IMR-90 (cell line): ENCODE data around the gene BZW2. TPM values are rescaled to one million over a fixed set of nuclear protein-coding genes. Genes with fewer than 3 reads are reported as not detected.

ENCODE experiments used
- ATAC-seq: fragments of 200-7000 bp; cut with Tn5 transposase; 2 replicates; pipeline ENCODE4 v1.9.1; 2020; ENCODE audit warnings: low read depth, mild to moderate bottlenecking, moderate library complexity
- BruUV-seq: library from RNA; stranded (reverse); fragments of 400-500 nt; replicated peaks from 2 replicates; lab custom pipeline; 2021; lab: Mats Ljungman, UMichigan
- CTCF ChIA-PET: fragments of 300-600 bp; formaldehyde crosslinking; extraction: SDS; loops from one replicate; lab custom pipeline; 2021; ENCODE audit warnings: antibody characterized with exemption; lab: Yijun Ruan, JAX
- POLR2A ChIA-PET: fragments of 300-600 bp; sonication (Branson Sonifier 250); formaldehyde crosslinking; loops from one replicate; lab custom pipeline; 2022; ENCODE audit warnings: antibody characterized with exemption; ENCODE audit not compliant: unreplicated experiment; lab: Charles Lee
- DNase-seq: peaks from one replicate; pipeline ENCODE4 v3.0.0; 2013
- H2AFZ ChIP-seq: replicated peaks from 2 replicates; pipeline ENCODE3; 2013; ENCODE audit warnings: low read length, mild to moderate bottlenecking; ENCODE audit not compliant: poor library complexity
- H2AK5ac ChIP-seq: 2 replicates; pipeline ENCODE4 v1.6.1; 2013; ENCODE audit warnings: low read depth, low read length, inconsistent platforms
- H2AK9ac ChIP-seq: replicated peaks from 2 replicates; pipeline ENCODE3; 2013; ENCODE audit warnings: mild to moderate bottlenecking, low read depth, low read length, moderate library complexity; ENCODE audit not compliant: poor library complexity
- H2BK120ac ChIP-seq: 2 replicates; pipeline ENCODE4 v1.6.1; 2013; ENCODE audit warnings: low read depth, low read length, inconsistent platforms
- H2BK15ac ChIP-seq: 3 replicates; pipeline ENCODE4 v1.6.1; 2013; ENCODE audit warnings: low read depth, low read length, inconsistent platforms
- H2BK20ac ChIP-seq: 2 replicates; pipeline ENCODE4 v1.6.1; 2013; ENCODE audit warnings: low read depth, mild to moderate bottlenecking, inconsistent platforms, low read length, moderate library complexity
- H2BK5ac ChIP-seq: 2 replicates; pipeline ENCODE4 v1.6.1; 2013; ENCODE audit warnings: mild to moderate bottlenecking, low read depth, low read length, inconsistent platforms; ENCODE audit not compliant: poor library complexity, severe bottlenecking
- H3K14ac ChIP-seq: replicated peaks from 2 replicates; pipeline ENCODE4 v1.6.1; 2013; ENCODE audit warnings: low read depth, low read length, inconsistent platforms
- H3K18ac ChIP-seq: 2 replicates; pipeline ENCODE4 v1.6.1; 2013; ENCODE audit warnings: low read depth, low read length, control low read depth
- H3K23ac ChIP-seq: 2 replicates; pipeline ENCODE4 v1.6.1; 2013; ENCODE audit warnings: low read depth, low read length, inconsistent platforms
- H3K27ac ChIP-seq: 2 replicates; pipeline ENCODE4 v1.5.1; 2013; ENCODE audit warnings: mild to moderate bottlenecking, control low read depth, low read length; ENCODE audit not compliant: insufficient read depth
- H3K27me3 ChIP-seq: 2 replicates; pipeline ENCODE4 v1.6.1; 2013; ENCODE audit warnings: low read length; ENCODE audit not compliant: control insufficient read depth, insufficient read depth
- H3K36me3 ChIP-seq: 2 replicates; pipeline ENCODE4 v1.6.1; 2013; ENCODE audit warnings: low read length, mixed read lengths; ENCODE audit not compliant: control insufficient read depth, insufficient read depth
- H3K4ac ChIP-seq: 2 replicates; pipeline ENCODE4 v1.6.1; 2013; ENCODE audit warnings: low read depth, low read length, inconsistent platforms
- H3K4me1 ChIP-seq: 2 replicates; pipeline ENCODE4 v1.6.1; 2013; ENCODE audit warnings: low read length, mixed read lengths; ENCODE audit not compliant: control insufficient read depth, insufficient read depth
- H3K4me2 ChIP-seq: 2 replicates; pipeline ENCODE4 v1.6.1; 2013; ENCODE audit warnings: low read depth, mild to moderate bottlenecking, control low read depth, low read length, moderate library complexity
- H3K4me3 ChIP-seq: 2 replicates; pipeline ENCODE4 v1.5.1; 2013; ENCODE audit warnings: low read depth, mild to moderate bottlenecking, control low read depth, low read length, moderate library complexity; ENCODE audit not compliant: insufficient read depth
- H3K56ac ChIP-seq: 2 replicates; pipeline ENCODE4 v1.6.1; 2013; ENCODE audit warnings: low read length, inconsistent platforms; ENCODE audit not compliant: insufficient read depth; ENCODE audit errors: extremely low read depth
- H3K79me1 ChIP-seq, 2 experiments: 2 replicates each; pipeline ENCODE4 v1.6.1; 2013; ENCODE audit warnings: low read length in 2 of 2, inconsistent platforms in 1 of 2, low read depth in 1 of 2
- H3K9ac ChIP-seq: 2 replicates; pipeline ENCODE4 v1.6.1; 2013; ENCODE audit warnings: low read depth, low read length, control low read depth
- H3K9me1 ChIP-seq: 2 replicates; pipeline ENCODE4 v1.6.1; 2013; ENCODE audit warnings: low read length, inconsistent platforms; ENCODE audit not compliant: insufficient read depth
- H3K9me3 ChIP-seq: 2 replicates; pipeline ENCODE4 v1.6.1; 2013; ENCODE audit warnings: low read length; ENCODE audit not compliant: control insufficient read depth, insufficient read depth
- H4K20me1 ChIP-seq: 2 replicates; pipeline ENCODE4 v1.6.1; 2013; ENCODE audit warnings: low read length, inconsistent platforms; ENCODE audit not compliant: insufficient read depth
- H4K5ac ChIP-seq: 2 replicates; pipeline ENCODE4 v1.6.1; 2013; ENCODE audit warnings: mild to moderate bottlenecking, low read depth, low read length, control low read depth
- H4K8ac ChIP-seq, 2 experiments: 2 replicates each; pipeline ENCODE4 v1.6.1; 2013; ENCODE audit warnings: low read depth in 2 of 2, low read length in 2 of 2, control low read depth in 1 of 2, inconsistent platforms in 1 of 2
- H4K91ac ChIP-seq: 2 replicates; pipeline ENCODE4 v1.6.1; 2013; ENCODE audit warnings: low read depth, low read length, inconsistent platforms; ENCODE audit not compliant: insufficient read depth
- CEBPB ChIP-seq: IDR thresholded peaks from 2 replicates; pipeline ENCODE4 v1.6.1; 2012; ENCODE audit warnings: low read depth, low read length, improper control_type of control experiment
- FOS ChIP-seq: fragments of 150-350 bp; IDR thresholded peaks from 2 replicates; pipeline ENCODE4 v1.6.1; 2016; ENCODE audit warnings: low read depth, low read length
- RAD21 ChIP-seq: IDR thresholded peaks from 2 replicates; pipeline ENCODE4 v1.6.1; 2012; ENCODE audit warnings: low read length, improper control_type of control experiment
- WGBS, 2 experiments: methylation state at CpG; one replicate each; pipeline versions ENCODE4 v1.1.5 to v1.1.7; 2013; ENCODE audit warnings: missing lambda C conversion rate in 2 of 2; ENCODE audit not compliant: insufficient read length in 1 of 2; ENCODE audit errors: extremely low coverage in 2 of 2; 5-methylcytosine and 5-hydroxymethylcytosine counted together
- dilution Hi-C: fragments of 300-500 bp; cut with HindIII; formaldehyde crosslinking; loops from one replicate; pipeline ENCODE4 v1.14.3; 2018; ENCODE audit warnings: low sequenced_read_pairs; ENCODE audit not compliant: unreplicated experiment
- in situ Hi-C: fragments of 300-500 bp; cut with MboI; formaldehyde crosslinking; loops from 3 replicates; pipeline ENCODE4 v1.14.3; 2019; ENCODE audit warnings: low sequenced_read_pairs, inconsistent platforms, mixed read lengths
- intact Hi-C: fragments of 100-400 bp; cut with micrococcal nuclease; formaldehyde crosslinking; loops from 2 replicates; pipeline ENCODE4 v1.10.0; 2022
- polyA plus RNA-seq, 3 experiments: library from polyadenylated mRNA; depleted of rRNA; stranded (reverse); fragments of >200 nt; gene quantifications; 2 replicates each; pipeline ENCODE4 v1.2.3, GENCODE V29; 2012; ENCODE audit warnings: low replicate concordance in 1 of 3
- total RNA-seq: library from RNA; depleted of rRNA; stranded (reverse); fragments of >200 nt; gene quantifications from 2 replicates; pipeline ENCODE4 v1.2.3, GENCODE V29; 2012

The BZW2 gene
- total and polyA plus RNA-seq, 2 of the 4 experiments (the other 2 are of a cell fraction): 58.1 to 92.9 TPM

DNA sequence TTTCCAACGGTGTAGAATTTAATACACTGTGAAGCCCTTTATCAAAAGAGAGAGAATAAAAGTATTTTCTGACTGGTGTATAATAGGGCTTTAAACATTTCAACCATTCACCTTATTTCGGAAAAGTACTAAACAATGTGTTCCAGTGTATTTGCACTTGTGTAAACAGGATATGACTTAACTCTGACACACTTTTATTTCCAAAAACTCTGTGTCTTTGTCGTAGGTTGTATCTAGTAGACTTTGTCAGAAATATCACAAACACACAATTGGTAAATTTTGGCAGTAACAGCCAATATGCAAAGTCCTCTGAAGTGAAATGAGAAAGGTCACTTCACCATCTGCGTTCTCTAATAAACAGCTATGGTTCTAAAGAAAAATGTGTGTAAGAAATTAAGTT is 97.3 kb downstream of the BZW2 start:
- peak overlapping the region; percentile 51; the same call in 1 of the 2 replicates for H3K4me2 ChIP-seq

More for the DNA sequence above, 97.3 kb downstream of the BZW2 start:
- H3K14ac ChIP-seq: no peak overlapping the region
- no peak overlapping the region; the same call in 1 of the 2 replicates for H3K4ac ChIP-seq
- H3K36me3 ChIP-seq: no peaks in the 10 kb centered on the region
- peak overlapping the region; percentile 61 for H2BK5ac ChIP-seq
- no peak overlapping the region for H3K23ac ChIP-seq
- peaks cover 3% of the 10 kb centered on the region for H3K4me1 ChIP-seq
- H2BK120ac ChIP-seq: no peak overlapping the region
- peaks cover 6% of the 10 kb centered on the region; the same call in 1 of the 2 replicates for H3K9me1 ChIP-seq
- no peaks in the 10 kb centered on the region for H3K27me3 ChIP-seq
- dilution Hi-C loops: no loop called here
- CTCF ChIA-PET: interaction anchor here (1.2 kb wide), 1 partner anchor 11 kb away, joined by 3 read pairs; no protein-coding TSS in a partner anchor
- H3K27ac ChIP-seq: no peak overlapping the region
- TF ChIP-seq FOS (0 out of 2 replicates have a peak, but pooled peaks have one; percentile 9), CEBPB (no peak), RAD21 (no peak)
- no peak overlapping the region for H4K5ac ChIP-seq
- no peak overlapping the region for H3K4me3 ChIP-seq
- no peaks in the 10 kb centered on the region for H4K20me1 ChIP-seq
- peak; percentile 10; the same call in 1 of the 2 replicates for ATAC-seq
- no CpG with 5 or more reads among the region's 4 CpGs for WGBS, 2 experiments
- H3K56ac ChIP-seq: no peak overlapping the region
- intact Hi-C loops: no loop called here
- no peak overlapping the region for H4K91ac ChIP-seq
- H2AK9ac ChIP-seq: no peak overlapping the region
- no peak overlapping the region; the same call in 1 of the 2 replicates for H2BK20ac ChIP-seq
- no peak overlapping the region for H2AFZ ChIP-seq
- no peak overlapping the region for H2AK5ac ChIP-seq
- DNase-seq: peak; percentile 78
- H4K8ac ChIP-seq: no peak overlapping the region; a peak in 1 of 4 replicates
- POLR2A ChIA-PET: no interaction called here
- BruUV-seq: no TSS peak
- no peak overlapping the region for H3K9ac ChIP-seq
- H3K79me1 ChIP-seq: no peaks in the 10 kb centered on the region
- no peaks in the 10 kb centered on the region for H3K9me3 ChIP-seq
- in situ Hi-C loops: no loop called here
- H3K18ac ChIP-seq: no peak overlapping the region
- H2BK15ac ChIP-seq: no peak overlapping the region
